Non-pigmented ciliary epithelial cell (primary cell): ENCODE results near the gene FARS2.

Experiments used
- DNase-seq: peaks from one replicate; pipeline ENCODE4 v3.0.0-alpha.2; 2010; ENCODE audit warnings: low read depth

Gene FARS2

DNA sequence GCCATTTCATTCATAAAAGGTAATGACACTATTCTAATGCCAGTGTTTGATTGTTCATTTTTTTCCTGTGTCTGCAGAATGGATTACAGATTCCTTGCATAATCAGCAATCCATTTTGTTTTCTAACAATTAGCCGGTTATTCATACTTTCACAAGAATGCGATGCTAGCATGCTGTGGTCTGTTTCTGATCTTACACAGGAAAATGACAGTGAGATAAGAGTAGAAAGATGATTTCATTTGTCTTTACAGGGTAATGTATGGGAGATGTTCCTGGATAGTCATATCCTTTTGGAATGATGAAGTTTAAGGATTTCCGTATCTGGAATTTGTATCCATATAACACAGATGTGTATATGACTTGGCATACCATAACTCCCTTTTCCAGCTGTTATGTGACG, 207.3 kb downstream of the FARS2 start:
- no peak for DNase-seq

DNA sequence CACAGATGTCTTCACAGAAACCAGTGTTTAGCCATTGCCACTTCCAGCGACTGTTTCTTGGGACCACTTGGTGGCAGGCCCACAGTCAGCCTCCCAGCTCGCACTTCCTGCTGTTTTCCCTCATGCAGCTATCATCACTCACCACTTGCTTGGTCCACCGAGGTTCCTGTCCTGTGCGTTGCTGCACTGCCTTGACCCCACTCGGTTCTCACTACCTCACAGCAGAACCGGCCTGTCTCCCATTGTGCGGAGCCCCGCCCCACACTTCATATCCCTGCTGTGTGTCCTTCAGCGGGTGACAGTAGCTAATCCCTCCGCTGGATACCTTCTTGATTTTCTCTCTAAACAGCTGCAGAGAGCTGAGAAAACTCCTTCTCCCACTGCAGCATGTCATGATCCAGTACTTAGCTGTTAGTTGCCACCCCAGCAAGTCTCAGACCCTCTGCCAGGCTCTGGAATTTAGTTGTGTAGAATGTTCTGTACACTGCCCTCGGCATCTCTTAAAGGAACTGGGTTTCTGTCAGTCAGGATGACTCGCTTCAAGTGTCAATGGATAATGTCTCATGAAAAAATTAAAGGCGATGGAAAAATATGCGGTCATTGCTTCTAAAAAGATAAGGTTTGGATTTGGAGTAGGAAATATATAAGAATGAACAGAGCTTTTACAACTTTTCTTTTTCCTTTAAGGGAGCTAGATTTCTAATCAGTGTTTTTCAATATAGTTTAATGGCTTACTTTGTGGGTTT, 208.0 kb downstream of the FARS2 start:
- DNase-seq, result no peak

- no peak for DNase-seq
Observed at GRCh38 chr6:5471044-5471443, 209.7 kb downstream of the FARS2 start.

GRCh38 chr6:5471637-5472398, 210.5 kb downstream of the FARS2 start:
- no peak for DNase-seq

GRCh38 chr6:5472571-5472970, 211.3 kb downstream of the FARS2 start:
- DNase-seq, result no peak

- no peak for DNase-seq
Observed at GRCh38 chr6:5475779-5476178, 214.5 kb downstream of the FARS2 start.

GRCh38 chr6:5478380-5478779, 217.1 kb downstream of the FARS2 start:
- DNase-seq, result no peak

DNA sequence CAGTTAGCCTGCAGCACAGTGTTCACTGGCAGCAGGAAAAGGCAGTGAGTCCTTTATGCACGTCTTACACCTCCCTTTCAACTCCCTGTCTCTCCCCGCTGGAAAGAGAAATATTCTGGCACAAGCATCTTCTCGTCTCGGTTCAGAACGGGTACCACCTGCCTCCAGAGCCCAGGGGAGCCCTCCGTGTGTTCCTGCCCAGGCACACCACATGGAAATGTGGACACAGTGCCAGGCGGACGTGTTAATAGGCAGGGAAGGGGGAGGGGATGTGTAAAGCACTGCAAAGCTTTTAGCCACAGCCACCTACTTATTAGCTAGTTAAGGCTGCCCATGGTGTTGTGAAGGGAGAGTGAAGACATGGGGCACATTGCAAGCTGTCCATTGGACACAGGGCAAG, 219.7 kb downstream of the FARS2 start:
- no peak for DNase-seq

DNA sequence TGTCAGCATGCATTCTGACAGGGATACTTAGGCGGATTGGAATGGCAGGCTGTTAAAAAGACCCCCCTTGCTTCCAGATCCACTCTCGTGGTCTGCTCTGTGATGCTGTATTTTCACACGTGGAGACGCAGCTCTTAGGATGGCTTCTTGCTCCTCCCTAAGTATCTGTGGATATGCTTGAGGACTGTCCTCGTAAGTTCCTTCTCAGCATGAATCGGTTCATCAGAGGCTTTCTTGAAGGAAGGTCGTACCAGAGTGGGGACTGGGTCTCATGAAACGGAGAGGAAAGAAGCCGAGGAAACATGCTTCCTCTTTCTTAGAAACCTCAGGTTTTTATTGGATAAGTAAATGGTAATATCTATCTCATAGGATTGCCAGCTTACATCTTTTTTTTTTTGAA, 220.4 kb downstream of the FARS2 start:
- no peak for DNase-seq

- DNase-seq, result no peak
Observed at GRCh38 chr6:5482619-5483018, 221.3 kb downstream of the FARS2 start.

DNA sequence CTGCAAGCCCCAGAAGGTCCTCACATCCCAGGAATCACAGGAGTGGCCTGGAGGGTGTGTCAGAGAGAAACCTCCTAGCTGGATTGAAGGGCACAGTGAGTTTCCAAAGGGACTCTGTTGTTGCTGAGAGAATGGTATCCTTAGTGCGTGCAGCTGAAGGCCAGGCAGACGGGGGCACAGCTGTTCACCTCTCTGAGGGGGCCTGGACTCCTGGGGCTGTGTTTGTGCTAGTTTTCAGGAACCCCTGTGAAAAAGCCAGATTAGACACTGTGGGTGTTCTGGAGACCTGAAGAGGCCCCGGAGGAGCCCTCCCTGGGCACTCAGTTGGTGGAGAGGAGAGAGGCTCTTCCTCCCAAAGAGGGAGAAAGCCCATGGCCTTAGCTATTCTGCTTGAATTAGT, 223.4 kb downstream of the FARS2 start:
- DNase-seq, result no peak

GRCh38 chr6:5486214-5486613, 224.9 kb downstream of the FARS2 start:
- DNase-seq, result no peak

- no peak for DNase-seq
Observed at GRCh38 chr6:5490501-5491069, 229.3 kb downstream of the FARS2 start.

- DNase-seq, result no peak
Observed at GRCh38 chr6:5492356-5492755, 231.0 kb downstream of the FARS2 start.

GRCh38 chr6:5493806-5494205, 232.5 kb downstream of the FARS2 start:
- DNase-seq, result no peak

DNA sequence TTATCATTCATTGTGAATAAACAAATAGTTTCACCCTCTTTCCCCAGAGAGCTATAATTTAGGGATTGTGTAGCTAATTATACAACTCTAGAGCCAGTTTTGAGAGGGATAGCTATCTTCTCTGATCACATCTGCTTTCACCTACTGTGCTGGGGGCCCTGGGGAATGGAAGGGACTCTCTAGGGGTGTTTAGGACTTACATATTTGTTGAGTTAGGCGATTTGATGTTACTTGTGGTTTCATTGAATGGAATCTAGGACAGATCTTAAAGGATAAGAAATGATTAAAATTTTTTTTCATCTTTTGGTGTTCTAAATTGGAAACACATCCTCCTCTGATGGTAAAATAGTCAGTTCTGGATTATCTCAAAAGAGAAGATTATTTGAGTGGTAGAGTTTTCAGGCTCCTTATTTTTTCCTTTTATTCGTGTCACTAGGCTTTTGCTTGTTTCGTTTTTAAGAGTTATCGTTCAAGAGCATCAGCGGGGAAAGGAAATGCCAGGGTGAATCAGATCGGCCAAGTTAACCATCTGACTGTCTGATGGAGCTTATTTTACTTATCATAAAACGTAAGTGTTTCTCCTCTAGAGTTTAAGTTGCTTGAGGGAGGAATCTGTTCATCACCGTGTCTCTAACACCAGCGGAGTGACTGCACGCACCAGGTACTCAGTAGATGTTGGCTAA, 236.7 kb downstream of the FARS2 start:
- peak; percentile 78 for DNase-seq

DNA sequence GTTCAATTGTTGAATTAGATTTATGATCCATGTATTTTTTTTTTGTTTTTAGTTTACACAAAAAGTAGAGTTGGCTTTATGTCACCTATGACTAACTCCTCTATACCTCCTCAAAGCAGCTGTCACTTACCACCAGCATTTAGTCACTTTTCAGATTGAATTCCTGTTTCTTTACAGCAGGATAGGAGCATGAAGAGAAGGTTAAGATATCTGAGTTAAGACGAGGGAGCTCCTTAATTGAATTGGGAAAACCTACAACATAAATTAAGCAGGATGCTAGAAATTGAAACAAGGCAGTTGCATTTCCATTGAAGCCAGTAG, 237.2 kb downstream of the FARS2 start:
- DNase-seq, result no peak

DNA sequence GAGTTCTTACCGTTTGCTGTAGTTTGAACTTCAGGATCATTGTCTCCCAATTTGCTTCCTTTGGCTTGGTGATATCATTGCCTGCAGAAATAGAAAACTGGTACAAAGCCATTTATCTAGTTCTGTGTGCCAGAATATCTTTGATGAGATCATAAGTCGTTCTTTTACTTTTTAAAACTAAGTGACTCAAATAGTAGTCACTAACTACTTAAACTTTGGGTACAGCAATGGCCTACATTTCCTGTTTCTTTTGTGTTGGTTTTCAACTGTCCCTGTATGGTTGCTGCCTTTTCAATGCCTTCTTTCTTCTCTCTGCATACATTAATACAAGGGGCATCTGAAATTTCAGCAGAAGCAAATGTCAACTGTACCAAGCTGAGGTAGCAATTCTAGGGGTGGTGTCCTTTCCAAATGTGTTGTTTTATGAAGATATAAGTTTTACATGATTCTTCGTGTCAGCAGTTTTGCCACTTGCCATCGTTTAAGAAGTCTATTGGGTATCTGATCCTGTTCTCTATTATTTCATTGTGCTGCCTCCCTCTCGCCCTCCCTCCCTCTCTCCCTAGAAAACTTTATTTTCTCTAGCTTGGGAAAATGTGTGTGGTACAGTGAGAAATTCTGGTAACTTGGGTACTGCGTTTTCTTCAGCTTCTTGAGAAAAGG, 238.5 kb downstream of the FARS2 start:
- DNase-seq, result peak; percentile 6

DNA sequence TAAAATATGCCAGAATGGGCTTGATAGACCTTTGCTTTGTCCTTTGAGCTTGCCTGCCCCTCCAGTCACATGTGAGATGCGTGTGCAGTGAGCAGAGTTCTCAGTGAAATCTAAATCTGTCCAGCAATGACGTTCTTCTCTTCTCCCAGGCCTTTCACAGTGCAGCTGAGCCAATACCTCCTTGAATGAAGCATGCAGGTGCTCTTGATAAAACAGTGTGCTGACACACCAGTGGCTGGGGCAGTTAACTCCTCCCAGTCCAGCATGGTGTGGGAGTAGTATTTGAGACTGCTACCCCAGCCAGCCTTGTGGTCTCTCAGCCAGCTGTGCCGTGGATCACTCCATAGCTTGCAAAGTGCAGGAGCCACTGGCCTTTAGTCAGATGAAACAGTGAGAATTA, 240.5 kb downstream of the FARS2 start:
- DNase-seq, result no peak

- DNase-seq, result no peak
Observed at GRCh38 chr6:5504078-5504477, 242.8 kb downstream of the FARS2 start.

- no peak for DNase-seq
Observed at GRCh38 chr6:5506149-5506548, 244.8 kb downstream of the FARS2 start.

DNA sequence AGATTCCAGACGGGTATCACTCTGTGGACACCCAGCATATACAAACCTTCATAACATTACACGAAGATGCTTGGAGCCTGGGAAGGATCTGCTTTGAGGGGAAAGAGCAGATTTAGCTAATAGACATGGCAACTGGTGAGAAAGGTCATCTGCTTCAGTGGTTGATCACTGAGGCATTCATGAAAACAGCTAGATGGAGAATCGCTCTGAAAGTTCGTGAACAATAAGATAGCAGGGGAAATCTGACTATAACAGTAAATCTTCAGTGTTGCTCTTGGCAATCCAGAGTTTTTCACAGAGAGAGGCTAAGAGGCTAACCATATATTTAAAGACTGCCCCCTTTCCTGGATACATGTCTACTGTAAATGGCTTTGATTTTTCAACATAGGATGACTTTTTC, 245.3 kb downstream of the FARS2 start:
- no peak for DNase-seq
